ENCODE results near the gene KCNIP1. TPM values are rescaled to one million over a fixed set of nuclear protein-coding genes. Genes with fewer than 3 reads are reported as not detected.

KCNIP1 gene
- total and polyA plus RNA-seq, 2 of the 8 experiments (the other 6 are each of a cell fraction or from before 2014, with no cell fraction given) = 0.52 to 0.83 TPM

GRCh38 chr5:170501931-170502330, 1.9 kb upstream of the KCNIP1 start:
- no peak overlapping the region for H4K5ac ChIP-seq (ENCODE audit: insufficient read length, low read depth, low read length)
- H3K9ac ChIP-seq (replicated peaks in 1 of 4; ENCODE audit: extremely low read depth in 1 of 4, low read depth in 3 of 4, low read length in 3 of 4) = no peak overlapping the region
- no peak overlapping the region for H2BK20ac ChIP-seq (ENCODE audit: low read length)
- no peak for FAIRE-seq
- H3K4ac ChIP-seq (replicated peaks; ENCODE audit: insufficient read length, low read depth, low read length) = no peak overlapping the region
- H3K4me2 ChIP-seq (ENCODE audit: insufficient read depth in 1 of 2, low read depth in 2 of 2, low read length in 2 of 2) = no peak overlapping the region
- no peak overlapping the region for H4K91ac ChIP-seq (replicated peaks; ENCODE audit: insufficient read length, low read length)
- H3K79me2 ChIP-seq (ENCODE audit: control insufficient read depth in 1 of 2, insufficient read depth in 2 of 2, low read length in 2 of 2) = no peaks in the 10 kb centered on the region
- H3K27ac ChIP-seq (ENCODE audit: low read depth, low read length) = no peak overlapping the region
- no peak overlapping the region for H2BK120ac ChIP-seq (replicated peaks; ENCODE audit: low read depth, low read length)
- no peak overlapping the region for H3K4me3 ChIP-seq (ENCODE audit: extremely low read depth in 1 of 4, insufficient read depth in 2 of 4, low read depth in 3 of 4, low read length in 4 of 4)
- no peak overlapping the region for H2BK12ac ChIP-seq (ENCODE audit: low read depth, low read length)
- H2AFZ ChIP-seq (ENCODE audit: low read length) = no peak overlapping the region
- H3K79me1 ChIP-seq (ENCODE audit: low read depth, low read length) = no peaks in the 10 kb centered on the region
- no peaks in the 10 kb centered on the region for H3K9me3 ChIP-seq (ENCODE audit: insufficient read depth in 2 of 2, low read depth in 1 of 2, low read length in 1 of 2)
- no peak for TF ChIP-seq NRF1 (IDR thresholded peaks at IDR 0.05; ENCODE audit: low read depth, low read length)
- TF ChIP-seq MAFK (IDR thresholded peaks at IDR 0.05; ENCODE audit: low read depth, low read length) = no peak
- no peak for TF ChIP-seq SIN3A (conservative IDR thresholded peaks at IDR 0.05 in 1 of 2, IDR thresholded peaks at IDR 0.05 in 1 of 2; ENCODE audit: low read depth in 1 of 2, low read length in 2 of 2)
- TF ChIP-seq SAP30 (IDR thresholded peaks at IDR 0.05; ENCODE audit: insufficient read depth, insufficient replicate concordance, low read length) = no peak
- TF ChIP-seq HDAC6 (IDR thresholded peaks at IDR 0.05; ENCODE audit: low read depth, low read length) = no peak
- no peak for TF ChIP-seq SP1 (IDR thresholded peaks at IDR 0.05; ENCODE audit: low read depth, low read length)
- no peak for TF ChIP-seq EZH2 (IDR thresholded peaks at IDR 0.05; ENCODE audit: low read depth, low read length, severe bottlenecking)
- TF ChIP-seq SP2 (IDR thresholded peaks at IDR 0.05; ENCODE audit: low read length) = no peak
- TF ChIP-seq JUND (IDR thresholded peaks at IDR 0.05; ENCODE audit: low read length) = no peak
- peaks cover 4% of the 10 kb centered on the region; the same call in 1 of the 2 replicates for H3K23me2 ChIP-seq (ENCODE audit: low read depth, low read length)
- no peaks in the 10 kb centered on the region for H4K20me1 ChIP-seq (replicated peaks in 1 of 2; ENCODE audit: control insufficient read depth in 1 of 2, insufficient read depth in 2 of 2, low read length in 2 of 2)
- ChIA-PET POLR2A (ENCODE audit: partially characterized antibody) (no interaction called here), CTCF (ENCODE audit: partially characterized antibody) (interaction anchor here (1.5 to 1.8 kb wide), 3 partner anchors 10 to 101 kb away, joined by 3 to 5 read pairs (median 4); no protein-coding TSS in a partner anchor)
- H3K23ac ChIP-seq (ENCODE audit: insufficient read length) = no peak overlapping the region
- WGBS, 2 experiments (ENCODE audit: extremely low coverage in 1 of 2, insufficient coverage in 1 of 2, insufficient read length in 1 of 2, insufficient replicate concordance in 2 of 2, low coverage in 1 of 2, low lambda C conversion rate in 2 of 2, missing lambda C conversion rate in 1 of 2) = 76% methylated on average over 2 of the region's 2 CpGs; no CpG with 5 or more reads in 1 of the 2 experiments
- DNase-seq (ENCODE audit: low read depth in 1 of 2, low spot score in 2 of 2) = no peak
- no peak overlapping the region for H4K8ac ChIP-seq (ENCODE audit: extremely low read depth, insufficient read depth, low read length)
- no peak overlapping the region for H3K18ac ChIP-seq (ENCODE audit: extremely low read depth, low read length)
- peaks cover 6 to 28% (median 21%) of the 10 kb centered on the region in 4 experiments for H3K27me3 ChIP-seq (replicated peaks in 1 of 4; ENCODE audit: control insufficient read depth in 3 of 4, extremely low read depth in 1 of 4, insufficient read depth in 3 of 4, low read length in 3 of 4)
- no peak overlapping the region for H3K56ac ChIP-seq (replicated peaks; ENCODE audit: insufficient read length, low read depth, low read length)
- H3K14ac ChIP-seq (ENCODE audit: insufficient read length) = no peak overlapping the region
- H2AK5ac ChIP-seq (ENCODE audit: low read depth, low read length) = no peak overlapping the region
- H3K4me1 ChIP-seq (replicated peaks in 1 of 4; ENCODE audit: control insufficient read depth in 3 of 4, insufficient read depth in 4 of 4, low read length in 3 of 4) = peaks cover 3 to 14% (median 8%) of the 10 kb centered on the region in 4 experiments
- H3K36me3 ChIP-seq (ENCODE audit: control insufficient read depth in 2 of 4, insufficient read depth in 4 of 4, low read length in 3 of 4) = no peaks in the 10 kb centered on the region
- H2BK15ac ChIP-seq (ENCODE audit: low read length) = no peak overlapping the region
- no peak overlapping the region for H2BK5ac ChIP-seq (ENCODE audit: low read depth, low read length)

All from H1 (cell line).